ENCODE results near the gene SOD3.
A peak's percentile ranks its signal among the peaks of the same experiment; 100 is the strongest.

SOD3 gene

GRCh38 chr4:24775032-24775605 lies 20.3 kb upstream of the SOD3 start:
- no peak for DNase-seq (ENCODE audit: low spot score)

GRCh38 chr4:24775750-24776149 lies 19.6 kb upstream of the SOD3 start:
- no peak for DNase-seq (ENCODE audit: low spot score)

- DNase-seq (ENCODE audit: low spot score), result no peak
Measured at GRCh38 chr4:24777536-24778463, 17.6 kb upstream of the SOD3 start.

- DNase-seq (ENCODE audit: low spot score), result no peak
Measured at GRCh38 chr4:24778464-24779225, 16.7 kb upstream of the SOD3 start.

- no peak for DNase-seq (ENCODE audit: low spot score)
Measured at GRCh38 chr4:24780936-24781495, 14.4 kb upstream of the SOD3 start.

- DNase-seq (ENCODE audit: low spot score), result peak; percentile 58
Measured at GRCh38 chr4:24781999-24782745, 13.2 kb upstream of the SOD3 start.

GRCh38 chr4:24783506-24783905 lies 11.9 kb upstream of the SOD3 start:
- DNase-seq (ENCODE audit: low spot score), result no peak

GRCh38 chr4:24791043-24791442 lies 4.3 kb upstream of the SOD3 start:
- DNase-seq (ENCODE audit: low spot score), result no peak

- DNase-seq (ENCODE audit: low spot score), result no peak
Measured at GRCh38 chr4:24792552-24792951, 2.8 kb upstream of the SOD3 start.

- DNase-seq (ENCODE audit: low spot score), result no peak
Measured at GRCh38 chr4:24793219-24794005, 2.0 kb upstream of the SOD3 start.

GRCh38 chr4:24794051-24794450 lies 1.3 kb upstream of the SOD3 start:
- DNase-seq (ENCODE audit: low spot score), result no peak

- DNase-seq (ENCODE audit: low spot score), result no peak
Measured at GRCh38 chr4:24794480-24794879, 893 bp upstream of the SOD3 start.

GRCh38 chr4:24795666-24796381 lies 451 bp downstream of the SOD3 start:
- DNase-seq (ENCODE audit: low spot score), result no peak

- no peak for DNase-seq (ENCODE audit: low spot score)
Measured at GRCh38 chr4:24796620-24797019, 1.2 kb downstream of the SOD3 start.

- DNase-seq (ENCODE audit: low spot score), result no peak
Measured at GRCh38 chr4:24798036-24798610, 2.8 kb downstream of the SOD3 start.

GRCh38 chr4:24799196-24799543 lies 3.8 kb downstream of the SOD3 start:
- no peak for DNase-seq (ENCODE audit: low spot score)

- no peak for DNase-seq (ENCODE audit: low spot score)
Measured at GRCh38 chr4:24799544-24800324, 4.4 kb downstream of the SOD3 start.

- no peak for DNase-seq (ENCODE audit: low spot score)
Measured at GRCh38 chr4:24800325-24800895, 5.0 kb downstream of the SOD3 start.
